GM18519 (cell line): ENCODE data around the gene SELPLG.
"Not testable (repeated sequence)": the region's sequence is repeated elsewhere in the genome, so short reads cannot be mapped to it uniquely, and the experiment has no call there.

Experiments
- ATAC-seq: cut with Tn5 transposase; IDR thresholded peaks from one replicate; pipeline ENCODE4 v1.9.1; 2021; ENCODE audit warnings: mild to moderate bottlenecking, moderate library complexity; ENCODE audit not compliant: unreplicated experiment, low FRiP score

Gene SELPLG

GRCh38 chr12:108657130-108657745 is 23.5 kb upstream of the SELPLG start:
- no peak for ATAC-seq

- not testable (repeated sequence) for ATAC-seq
Observed at GRCh38 chr12:108656247-108656646, 22.6 kb upstream of the SELPLG start.

DNA sequence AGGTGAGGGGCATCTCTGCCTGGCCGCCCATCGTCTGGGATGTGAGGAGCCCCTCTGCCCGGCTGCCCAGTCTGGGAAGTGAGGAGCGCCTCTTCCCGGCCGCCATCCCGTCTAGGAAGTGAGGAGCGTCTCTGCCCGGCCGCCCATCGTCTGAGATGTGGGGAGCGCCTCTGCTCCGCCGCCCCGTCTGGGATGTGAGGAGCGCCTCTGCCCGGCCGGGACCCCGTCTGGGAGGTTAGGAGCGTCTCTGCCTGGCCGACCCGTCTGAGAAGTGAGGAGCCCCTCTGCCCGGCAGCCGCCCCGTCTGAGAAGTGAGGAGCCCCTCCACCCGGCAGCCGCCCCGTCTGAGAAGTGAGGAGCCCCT is 22.1 kb upstream of the SELPLG start:
- not testable (repeated sequence) for ATAC-seq

DNA sequence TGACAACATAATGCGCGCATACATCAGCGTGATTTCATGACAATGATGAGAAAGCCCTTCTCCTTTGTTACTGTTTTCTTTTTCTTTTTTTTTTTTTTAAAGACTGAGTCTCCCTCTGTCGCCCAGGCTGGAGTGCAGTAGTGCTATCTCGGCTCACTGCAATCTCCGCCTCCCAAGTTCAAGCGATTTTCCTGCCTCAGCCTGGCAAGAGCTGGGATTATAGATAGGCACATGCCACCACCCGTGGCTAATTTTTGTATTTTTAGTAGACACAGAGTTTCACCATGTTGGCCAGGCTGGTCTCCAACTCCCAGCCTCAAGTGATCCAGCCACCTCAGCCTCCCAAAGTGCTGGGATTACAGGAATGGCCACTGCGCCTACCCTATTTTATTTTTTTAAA is 20.9 kb upstream of the SELPLG start:
- not testable (repeated sequence) for ATAC-seq

GRCh38 chr12:108653922-108654321 is 20.2 kb upstream of the SELPLG start:
- ATAC-seq, result no peak

- ATAC-seq, result no peak
Observed at GRCh38 chr12:108653082-108653516, 19.4 kb upstream of the SELPLG start.

GRCh38 chr12:108650083-108650482 is 16.4 kb upstream of the SELPLG start:
- ATAC-seq, result no peak

DNA sequence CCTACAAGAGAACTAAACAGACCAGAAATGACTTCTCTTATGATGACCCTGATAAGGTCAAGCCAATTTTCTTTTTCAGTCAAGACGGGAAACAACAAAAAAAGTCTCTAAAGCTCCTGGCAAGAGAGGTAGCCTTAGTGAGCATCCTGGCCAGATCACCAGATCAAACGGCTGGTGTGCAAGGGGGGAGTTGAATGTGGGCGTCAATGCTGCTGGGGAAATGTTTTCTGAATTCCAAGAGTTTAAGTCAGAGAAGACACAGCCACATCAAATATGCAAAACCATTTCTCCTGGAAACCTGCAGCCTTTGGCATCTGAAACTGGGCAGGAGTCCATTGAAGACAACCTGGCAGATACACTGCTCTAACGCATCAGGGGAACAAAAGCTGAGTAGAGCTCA is 16.0 kb upstream of the SELPLG start:
- no peak for ATAC-seq

- no peak for ATAC-seq
Observed at GRCh38 chr12:108649126-108649525, 15.4 kb upstream of the SELPLG start.

- no peak for ATAC-seq
Observed at GRCh38 chr12:108648371-108648770, 14.7 kb upstream of the SELPLG start.

DNA sequence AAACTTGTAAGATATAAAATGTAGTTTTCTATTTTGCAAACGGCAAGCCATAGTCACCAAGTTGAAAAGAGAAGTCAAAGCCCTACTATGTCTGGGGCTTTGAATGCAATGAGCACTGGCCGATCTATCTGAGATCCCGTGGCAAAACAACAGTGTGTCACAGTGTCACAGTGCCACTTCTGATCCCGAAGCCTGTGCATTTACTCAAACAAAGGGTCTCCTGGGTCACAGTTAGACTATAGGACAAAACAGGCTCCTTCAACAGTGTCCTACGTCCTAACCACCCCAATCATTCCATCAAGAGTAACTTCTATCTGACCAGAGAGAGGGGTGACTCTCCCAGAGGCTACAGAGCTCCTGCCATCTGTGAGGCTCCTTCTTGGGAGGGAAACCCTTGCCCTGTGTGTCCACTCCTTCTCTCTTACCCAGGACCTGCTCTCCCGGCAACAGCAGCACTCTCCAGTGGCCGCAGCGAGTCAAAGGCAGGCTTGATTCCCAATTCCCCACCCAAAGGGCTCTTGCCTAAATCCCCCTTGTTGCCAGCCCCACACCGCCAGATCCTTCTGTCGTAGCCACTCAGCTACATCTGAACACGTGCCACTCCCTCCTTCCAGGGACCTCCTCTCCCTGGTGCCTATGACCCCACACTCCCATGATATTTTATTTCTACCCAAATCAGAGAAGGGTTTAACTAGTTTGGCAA is 14.0 kb upstream of the SELPLG start:
- no peak for ATAC-seq

GRCh38 chr12:108646600-108647579 is 13.2 kb upstream of the SELPLG start:
- no peak for ATAC-seq

DNA sequence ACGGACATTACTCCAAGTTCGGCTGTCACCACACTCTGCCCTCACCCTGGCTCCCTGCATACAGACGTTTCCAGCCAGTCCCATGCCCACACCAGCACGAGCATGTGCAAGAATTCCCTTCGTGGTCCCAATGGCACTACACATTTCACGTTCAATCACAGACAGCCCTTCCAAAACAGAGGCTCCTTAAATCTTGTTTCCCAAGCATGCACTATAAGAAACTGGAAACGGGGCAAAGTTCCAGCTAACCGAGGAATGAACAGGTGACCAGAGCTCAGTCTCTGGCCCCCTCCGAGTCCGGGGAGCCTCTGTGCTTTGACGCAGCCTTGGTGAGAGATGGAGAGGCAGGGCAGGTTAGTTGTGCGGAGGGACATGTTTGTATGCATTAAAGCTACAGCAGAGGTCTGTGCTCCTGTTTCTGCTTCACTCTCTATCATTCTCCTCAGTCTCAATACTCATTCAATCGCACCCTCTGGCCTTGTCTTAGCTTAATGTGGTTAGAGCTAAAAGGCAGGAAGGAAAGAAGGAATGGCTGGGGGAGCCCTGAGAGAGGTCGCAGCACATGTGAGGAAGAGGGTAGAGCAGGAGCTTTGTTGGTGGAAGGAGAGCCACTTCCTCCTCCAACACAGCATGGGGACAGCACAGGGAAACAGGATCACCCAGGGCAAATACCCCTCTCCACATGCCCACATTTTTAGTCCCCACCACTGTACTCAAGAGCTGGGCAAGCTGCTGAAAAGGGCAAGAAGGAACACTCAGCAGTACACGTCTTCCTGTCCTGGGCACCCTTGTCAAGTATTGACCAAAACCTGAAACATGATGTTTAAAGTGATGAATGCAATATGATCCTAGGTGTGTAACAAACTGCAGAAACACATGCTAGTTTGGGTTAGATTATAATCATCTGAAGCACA is 12.2 kb upstream of the SELPLG start:
- no peak for ATAC-seq

DNA sequence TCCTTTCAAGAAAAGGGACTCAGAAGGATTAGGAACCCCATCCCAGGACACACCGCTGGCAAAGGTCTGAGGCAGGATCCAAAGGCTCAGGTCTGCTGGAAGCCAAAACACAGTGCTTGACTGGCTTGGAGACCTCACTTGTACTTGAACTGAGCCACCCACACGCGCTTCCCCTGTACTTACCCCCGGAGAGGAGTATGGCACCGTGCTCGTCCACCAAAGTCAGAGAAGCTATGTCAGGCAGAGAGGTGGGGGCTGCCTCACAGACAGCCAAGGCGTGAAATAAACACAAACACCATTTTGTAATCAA is 11.1 kb upstream of the SELPLG start:
- no peak for ATAC-seq

- ATAC-seq, result no peak
Observed at GRCh38 chr12:108643941-108644810, 10.5 kb upstream of the SELPLG start.

GRCh38 chr12:108642899-108643654 is 9.4 kb upstream of the SELPLG start:
- ATAC-seq, result no peak

DNA sequence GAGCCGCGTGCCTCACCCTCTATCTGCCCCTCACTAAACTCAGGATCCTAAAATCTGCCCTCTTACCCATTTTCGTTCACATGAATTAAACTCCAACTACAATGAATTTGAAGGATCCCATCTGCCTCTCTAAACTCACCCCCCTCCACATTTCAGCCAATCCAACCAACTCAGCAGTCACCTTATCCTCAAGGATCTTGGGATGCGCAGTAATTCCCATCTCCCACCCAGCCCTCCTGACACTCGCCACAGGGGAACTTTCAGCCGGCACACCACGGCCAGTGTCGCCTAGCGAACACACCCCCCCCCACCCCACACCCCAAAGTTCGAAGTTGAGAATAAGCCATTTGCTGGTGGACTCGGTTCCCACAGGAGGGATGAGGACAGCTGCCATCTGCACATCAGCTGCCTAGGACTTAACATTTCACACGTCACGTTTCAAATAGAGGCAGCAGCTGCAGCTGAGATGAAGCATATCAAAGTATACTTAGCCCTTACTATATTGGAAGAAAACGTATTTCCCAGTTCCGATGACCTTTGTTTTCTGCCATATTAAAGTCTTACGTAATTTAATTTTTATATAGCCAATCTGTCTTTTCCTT is 8.7 kb upstream of the SELPLG start:
- ATAC-seq, result no peak
